ENCODE results near the gene TMEM255A.

Gene TMEM255A

GRCh38 chrX:120335289-120335688 is 24.0 kb upstream of the TMEM255A start:
- no peak overlapping the region for H3K4me3 ChIP-seq (ENCODE audit: low read depth, low read length)
- TF ChIP-seq CTCF (IDR thresholded peaks at IDR 0.05; ENCODE audit: low read depth, low read length), result no peak

- H3K4me3 ChIP-seq (ENCODE audit: low read depth, low read length), result no peak overlapping the region
- no peak for TF ChIP-seq CTCF (IDR thresholded peaks at IDR 0.05; ENCODE audit: low read depth, low read length)
These were observed 23.3 kb upstream of the TMEM255A start for GRCh38 chrX:120334603-120335002.

GRCh38 chrX:120334151-120334550 is 22.9 kb upstream of the TMEM255A start:
- no peak for TF ChIP-seq CTCF (IDR thresholded peaks at IDR 0.05; ENCODE audit: low read depth, low read length)
- no peak overlapping the region for H3K4me3 ChIP-seq (ENCODE audit: low read depth, low read length)

- TF ChIP-seq CTCF (IDR thresholded peaks at IDR 0.05; ENCODE audit: low read depth, low read length), result no peak
- H3K4me3 ChIP-seq (ENCODE audit: low read depth, low read length), result no peak overlapping the region
These were observed 21.1 kb upstream of the TMEM255A start for GRCh38 chrX:120332394-120332793.

GRCh38 chrX:120331116-120331515 is 19.9 kb upstream of the TMEM255A start:
- H3K4me3 ChIP-seq (ENCODE audit: low read depth, low read length), result no peak overlapping the region
- TF ChIP-seq CTCF (IDR thresholded peaks at IDR 0.05; ENCODE audit: low read depth, low read length), result no peak

- H3K4me3 ChIP-seq (ENCODE audit: low read depth, low read length), result no peak overlapping the region
- no peak for TF ChIP-seq CTCF (IDR thresholded peaks at IDR 0.05; ENCODE audit: low read depth, low read length)
These were observed 10.4 kb upstream of the TMEM255A start for GRCh38 chrX:120321520-120322281.

- H3K4me3 ChIP-seq (ENCODE audit: low read depth, low read length), result no peak overlapping the region
- no peak for TF ChIP-seq CTCF (IDR thresholded peaks at IDR 0.05; ENCODE audit: low read depth, low read length)
These were observed 7.2 kb upstream of the TMEM255A start for GRCh38 chrX:120318411-120318810.
